H1 (cell line): ENCODE data around the gene TSHR. TPM values are rescaled to one million over a fixed set of nuclear protein-coding genes. Genes with fewer than 3 reads are reported as not detected.

Experiments
- CEBPB ChIP-seq: IDR thresholded peaks from 2 replicates; pipeline ENCODE4 v1.6.1; 2012; ENCODE audit warnings: low read depth, low read length
- CHD7 ChIP-seq: fragments of 300-600 bp; sonication (generic); IDR thresholded peaks from 2 replicates; pipeline ENCODE4 v1.7.1; 2012; ENCODE audit warnings: low read length, moderate library complexity, mild to moderate bottlenecking, inconsistent platforms; ENCODE audit not compliant: insufficient replicate concordance
- RXRA ChIP-seq: IDR thresholded peaks from 2 replicates; pipeline ENCODE4 v1.6.1; 2011; ENCODE audit warnings: low read depth, mild to moderate bottlenecking, low read length, moderate library complexity; ENCODE audit not compliant: insufficient read depth
- TCF12 ChIP-seq: IDR thresholded peaks from 2 replicates; pipeline ENCODE4 v1.6.1; 2011; ENCODE audit warnings: low read depth, mild to moderate bottlenecking, low read length
- polyA plus RNA-seq, 7 experiments: library from polyadenylated mRNA; depleted of rRNA in 3 of 7; stranded (reverse) in 5 of 7; unstranded in 2 of 7; fragments of >200 nt in 5 of 7; fragments of 200-250 nt in 2 of 7; gene quantifications; 1 replicate in 5 of 7; 2 replicates in 1 of 7; 4 replicates in 1 of 7; pipeline versions ENCODE4 v1.2.1 to v1.2.3, GENCODE V29; 2011 to 2013; ENCODE audit warnings: missing spikeins in 2 of 7, mixed read lengths in 2 of 7
- total RNA-seq: library from RNA; stranded (reverse); fragmentation: NEBNext Ultra II Directional; extraction: Animal tissue kit (Norgen Biotek cat#: 25700); gene quantifications from 2 replicates; pipeline ENCODE4 v1.2.1, GENCODE V29; 2021

TSHR gene
- total and polyA plus RNA-seq, 2 of the 8 experiments (the other 6 are each of a cell fraction or from before 2014, with no cell fraction given), result 0.27 TPM; not detected in 1

GRCh38 chr14:80957613-80958012, 2.2 kb downstream of the TSHR start (continued):
- TF ChIP-seq CHD7 (no peak), CEBPB (no peak), RXRA (no peak), TCF12 (no peak)
